Ovary (tissue), 9 donors: ENCODE data around the gene CD40. TPM values are rescaled to one million over a fixed set of nuclear protein-coding genes. Genes with fewer than 3 reads are reported as not detected.
"Not testable (repeated sequence)": the region's sequence is repeated elsewhere in the genome, so short reads cannot be mapped to it uniquely, and the experiment has no call there.

Source experiments
- DNase-seq, 5 donors: peaks; one replicate each; pipeline ENCODE4 v3.0.0-alpha.2; 2019 to 2020
- H3K27ac ChIP-seq, 2 donors: fragments of 200-600 bp; one replicate each; pipeline versions ENCODE4 v1.5.1 to v1.8.0; 2019 to 2022
- H3K27me3 ChIP-seq: fragments of 200-600 bp; one replicate; pipeline ENCODE4 v1.8.0; 2022
- H3K36me3 ChIP-seq: fragments of 200-600 bp; sonication (generic); one replicate; pipeline ENCODE4 v1.5.1; 2019
- H3K4me1 ChIP-seq: one replicate; pipeline ENCODE4 v1.8.1; 2013; ENCODE audit warnings: mild to moderate bottlenecking, moderate library complexity; ENCODE audit not compliant: insufficient read depth
- H3K4me3 ChIP-seq: fragments of 200-600 bp; sonication (generic); one replicate; pipeline ENCODE4 v1.5.1; 2017
- H3K9me3 ChIP-seq, 2 donors: fragments of 200-600 bp in 1 of 2; sonication (generic) in 1 of 2; one replicate each; pipeline versions ENCODE4 v1.5.1 to v1.8.1; 2013 to 2019; ENCODE audit warnings: mild to moderate bottlenecking in 1 of 2, moderate library complexity in 1 of 2
- EP300 ChIP-seq: sonication (generic); formaldehyde crosslinking; IDR thresholded peaks from one replicate; pipeline ENCODE4 v1.6.1; 2017; ENCODE audit warnings: antibody characterized with exemption
- POLR2A ChIP-seq: fragments of 450-650 bp; IDR thresholded peaks from one replicate; pipeline ENCODE4 v1.6.1; 2017; ENCODE audit warnings: antibody characterized with exemption, mild to moderate bottlenecking, moderate library complexity
- WGBS, 3 donors: extraction: QIAGEN DNeasy Blood & Tissue Kit in 1 of 3; methylation state at CpG; one replicate each; pipeline versions ENCODE4 v1.1.5 to v1.1.7; 2013 to 2017; 5-methylcytosine and 5-hydroxymethylcytosine counted together
- intact Hi-C, 4 donors: fragments of 100-400 bp; cut with DNase I; formaldehyde crosslinking; loops; one replicate each; pipeline versions ENCODE4 v1.11.0 to v1.15.1; 2022 to 2023
- polyA plus RNA-seq, 2 donors: library from polyadenylated mRNA; stranded (reverse); fragments of 200-250 nt in 1 of 2; fragments of 350-450 nt in 1 of 2; fragmentation: Illumina TruSeq in 1 of 2; extraction: RNeasy Lipid Tissue Mini Kit (QIAGEN cat#74804) in 1 of 2; gene quantifications; one replicate each; pipeline ENCODE4 v1.2.3, GENCODE V29; 2013 to 2014
- total RNA-seq, 7 donors: library from RNA; depleted of rRNA in 2 of 7; stranded (reverse); fragments of >200 nt in 2 of 7; fragmentation: NEBNext Ultra II Directional in 3 of 7; extraction: Animal tissue kit (Norgen Biotek cat#: 25700) in 3 of 7; gene quantifications; one replicate each; pipeline versions ENCODE4 v1.1.0 to v1.2.4, GENCODE V29; 2016 to 2023
- TF ChIP-seq, protein P1 (sequence below), 3 donors: fragments of 450-650 bp in 2 of 3; fragments of 200-600 bp in 1 of 3; IDR thresholded peaks; one replicate each; pipeline versions ENCODE4 v1.5.1 to v1.8.0; 2016 to 2022; ENCODE audit warnings: antibody characterized with exemption in 3 of 3, mild to moderate bottlenecking in 1 of 3
- donor health status: DM: no; HTN: no; CAD: no; lungs with moderate emphysema.
- donor health status: DM: no; HTN: no; CAD: no.
- donor health status: Bipolar disorder and iron deficiency.
- donor health status: DM: yes; HTN: yes; CAD: no.
- donor health status: DM: no; HTN: no; CAD: no.
- donor health status: DM: yes; HTN: yes; CAD: no.

The CD40 gene
- total and polyA plus RNA-seq, 9 donors, result 14.4 to 35.7 (median 21.6) TPM

DNA sequence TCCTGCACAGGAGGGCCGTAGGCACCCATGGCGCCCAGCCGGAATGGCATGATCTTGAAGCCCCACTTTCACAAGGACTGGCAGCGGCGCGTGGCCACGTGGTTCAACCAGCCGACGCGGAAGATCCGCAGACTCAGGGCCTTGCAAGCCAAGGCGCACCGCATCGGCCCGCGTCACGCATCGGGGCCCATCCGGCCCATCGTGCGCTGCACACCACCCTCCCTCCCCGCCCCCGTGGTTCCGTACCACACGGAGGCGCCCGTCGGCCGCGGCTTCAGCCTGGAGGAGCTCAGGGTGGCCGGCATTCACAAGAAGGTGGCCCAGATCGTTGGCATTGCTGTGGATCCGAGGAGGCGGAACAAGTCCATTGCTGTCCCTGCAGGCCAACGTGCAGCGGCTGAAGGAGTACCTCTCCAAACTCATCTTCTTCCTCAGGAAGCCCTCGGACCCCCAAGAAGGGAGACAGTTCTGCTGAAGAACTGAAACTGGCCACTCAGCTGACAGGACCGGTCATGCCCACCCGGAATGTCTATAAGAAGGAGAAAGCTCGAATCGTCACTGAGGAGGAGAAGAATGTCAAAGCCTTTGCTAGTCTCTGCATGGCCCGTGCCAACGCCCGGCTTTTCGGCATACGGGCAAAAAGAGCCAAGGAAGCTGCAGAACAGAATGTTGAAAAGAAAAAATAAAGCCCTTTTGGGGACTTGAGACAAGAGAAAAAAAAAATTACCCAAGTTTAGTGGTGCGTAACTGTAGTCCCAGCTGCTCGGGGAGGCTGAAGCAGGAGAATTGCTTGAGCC, 18.4 kb upstream of the CD40 start:
- peaks cover 0 to 3% of the 10 kb centered on the region in 2 donors for H3K9me3 ChIP-seq
- intact Hi-C loops, result loop anchor here in 1 of 4 donors (10.0 kb wide), 1 partner anchor 115 kb away; no protein-coding TSS in a partner anchor
- TF ChIP-seq EP300, result no peak
- TF ChIP-seq POLR2A, result no peak
- TF ChIP-seq, protein P1, sequence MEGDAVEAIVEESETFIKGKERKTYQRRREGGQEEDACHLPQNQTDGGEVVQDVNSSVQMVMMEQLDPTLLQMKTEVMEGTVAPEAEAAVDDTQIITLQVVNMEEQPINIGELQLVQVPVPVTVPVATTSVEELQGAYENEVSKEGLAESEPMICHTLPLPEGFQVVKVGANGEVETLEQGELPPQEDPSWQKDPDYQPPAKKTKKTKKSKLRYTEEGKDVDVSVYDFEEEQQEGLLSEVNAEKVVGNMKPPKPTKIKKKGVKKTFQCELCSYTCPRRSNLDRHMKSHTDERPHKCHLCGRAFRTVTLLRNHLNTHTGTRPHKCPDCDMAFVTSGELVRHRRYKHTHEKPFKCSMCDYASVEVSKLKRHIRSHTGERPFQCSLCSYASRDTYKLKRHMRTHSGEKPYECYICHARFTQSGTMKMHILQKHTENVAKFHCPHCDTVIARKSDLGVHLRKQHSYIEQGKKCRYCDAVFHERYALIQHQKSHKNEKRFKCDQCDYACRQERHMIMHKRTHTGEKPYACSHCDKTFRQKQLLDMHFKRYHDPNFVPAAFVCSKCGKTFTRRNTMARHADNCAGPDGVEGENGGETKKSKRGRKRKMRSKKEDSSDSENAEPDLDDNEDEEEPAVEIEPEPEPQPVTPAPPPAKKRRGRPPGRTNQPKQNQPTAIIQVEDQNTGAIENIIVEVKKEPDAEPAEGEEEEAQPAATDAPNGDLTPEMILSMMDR (IDR thresholded peaks at IDR 0.05), result no peak
- no peak overlapping the region for H3K4me3 ChIP-seq
- H3K4me1 ChIP-seq, result no peaks in the 10 kb centered on the region
- H3K27ac ChIP-seq, result no peak overlapping the region
- no peaks in the 10 kb centered on the region for H3K36me3 ChIP-seq
- H3K27me3 ChIP-seq, result no peaks in the 10 kb centered on the region
- DNase-seq, result no peak
- 27 to 46% (median 41%) methylated on average over 31 to 48 of the region's 48 CpGs for WGBS, 3 donors

DNA sequence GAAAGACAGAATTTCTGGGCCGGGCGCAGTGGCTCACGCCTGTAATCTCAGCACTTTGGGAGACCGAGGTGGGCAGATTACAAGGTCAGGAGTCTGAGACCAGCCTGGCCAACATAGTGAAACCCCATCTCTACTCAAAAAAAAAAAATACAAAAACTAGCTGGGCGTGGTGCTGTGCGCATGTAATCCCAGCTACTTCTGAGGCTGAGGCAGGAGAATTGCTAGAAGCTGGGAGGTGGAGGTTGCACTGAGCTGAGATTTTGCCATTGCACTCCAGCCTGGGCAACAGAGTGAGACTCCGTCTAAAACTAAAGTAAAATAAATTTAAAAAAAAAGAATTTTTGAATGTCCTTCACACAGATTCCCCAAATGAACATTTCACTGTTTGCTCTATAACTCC, 17.7 kb upstream of the CD40 start:
- intact Hi-C loops, result not testable (repeated sequence)

DNA sequence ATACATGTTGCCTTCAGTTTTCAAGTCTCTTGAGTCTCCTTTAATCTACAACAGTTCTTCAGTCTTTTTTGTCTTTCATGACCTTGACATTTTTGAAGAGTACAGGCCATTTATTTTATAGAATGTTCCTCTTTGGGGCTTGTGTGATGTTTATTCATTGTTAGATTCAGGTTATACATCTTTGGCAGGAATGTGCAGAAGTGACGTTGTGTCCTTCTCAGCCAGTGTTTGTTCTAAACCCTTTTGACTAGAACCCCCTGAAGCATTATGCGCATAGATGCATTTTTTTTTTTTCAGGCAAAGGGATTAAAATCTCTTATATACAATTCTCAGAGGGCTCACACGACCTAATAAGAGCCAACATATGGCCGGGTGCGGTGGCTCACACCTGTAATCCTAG, 17.1 kb upstream of the CD40 start:
- Histone ChIP-seq H3K4me3 (no peak overlapping the region), H3K9me3 (peaks cover 0 to 3% of the 10 kb centered on the region in 2 donors), H3K27me3 (no peaks in the 10 kb centered on the region), H3K4me1 (no peaks in the 10 kb centered on the region), H3K27ac (no peak overlapping the region), H3K36me3 (no peaks in the 10 kb centered on the region)
- intact Hi-C loops, result no loop called here
- DNase-seq, result no peak
- TF ChIP-seq, protein P1 (IDR thresholded peaks at IDR 0.05), result no peak
- TF ChIP-seq POLR2A (no peak), EP300 (no peak)
- 57 to 78% (median 72%) methylated on average over 5 of the region's 5 CpGs for WGBS, 3 donors

More for the DNA sequence above, 17.7 kb upstream of the CD40 start:
- WGBS, 3 donors, result 70 to 82% (median 75%) methylated on average over 7 of the region's 7 CpGs
- not testable (repeated sequence) for DNase-seq, H3K36me3 ChIP-seq, H3K27me3 ChIP-seq, H3K4me1 ChIP-seq, H3K4me3 ChIP-seq, H3K27ac ChIP-seq, H3K9me3 ChIP-seq

DNA sequence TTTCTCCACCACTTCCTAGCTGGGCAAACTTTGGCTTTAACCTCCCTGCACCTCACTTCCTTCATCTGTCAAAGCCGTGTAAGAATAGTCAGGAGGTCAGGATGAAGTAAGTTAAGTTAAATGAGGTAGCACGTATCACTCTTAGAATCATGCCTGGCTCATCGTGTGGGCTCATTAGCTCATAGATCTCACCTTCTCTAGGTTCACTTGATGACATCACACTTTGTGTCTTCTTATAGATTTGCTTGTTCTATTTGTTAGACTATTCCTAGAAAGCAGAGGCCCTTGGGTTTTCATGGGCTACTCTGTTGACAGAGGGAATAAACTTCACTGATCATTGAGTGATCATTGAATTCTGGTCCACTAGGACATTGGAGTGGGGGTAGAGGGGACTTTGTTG, 16.2 kb upstream of the CD40 start:
- no peak overlapping the region for H3K27ac ChIP-seq
- intact Hi-C loops, result no loop called here
- no peaks in the 10 kb centered on the region for H3K36me3 ChIP-seq
- no peak overlapping the region for H3K4me3 ChIP-seq
- WGBS, 3 donors, result 76 to 84% (median 82%) methylated on average over 3 of the region's 3 CpGs
- no peaks in the 10 kb centered on the region for H3K4me1 ChIP-seq
- TF ChIP-seq EP300 (no peak), POLR2A (no peak)
- TF ChIP-seq, protein P1 (IDR thresholded peaks at IDR 0.05), result no peak
- peaks cover 0 to 3% of the 10 kb centered on the region in 2 donors for H3K9me3 ChIP-seq
- H3K27me3 ChIP-seq, result no peaks in the 10 kb centered on the region
- DNase-seq, result no peak

DNA sequence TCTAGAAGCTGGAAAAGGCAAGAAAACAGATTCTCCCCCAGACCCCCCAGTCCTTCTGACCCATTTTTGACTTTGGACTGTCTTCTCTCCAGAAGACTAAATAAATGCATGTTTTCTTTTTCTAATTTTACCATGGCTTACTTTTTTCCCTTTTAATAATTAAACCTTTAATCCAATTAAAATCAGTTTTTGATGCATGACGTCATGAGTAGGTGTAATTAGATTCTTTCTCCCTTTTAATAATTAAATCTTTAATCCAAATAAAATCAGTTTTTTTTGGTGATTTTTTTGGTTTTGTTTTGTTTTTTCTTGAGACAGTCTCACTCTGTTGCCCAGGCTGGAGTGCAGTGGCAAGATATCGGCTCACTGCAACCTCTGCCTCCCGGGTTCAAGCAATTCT, 15.2 kb upstream of the CD40 start:
- no peaks in the 10 kb centered on the region for H3K27me3 ChIP-seq
- TF ChIP-seq EP300 (no peak), POLR2A (no peak)
- TF ChIP-seq, protein P1 (IDR thresholded peaks at IDR 0.05), result no peak
- H3K9me3 ChIP-seq, result peaks cover 0 to 3% of the 10 kb centered on the region in 2 donors
- H3K36me3 ChIP-seq, result no peaks in the 10 kb centered on the region
- no peak overlapping the region for H3K4me3 ChIP-seq
- no peaks in the 10 kb centered on the region for H3K4me1 ChIP-seq
- DNase-seq, result no peak
- H3K27ac ChIP-seq, result no peak overlapping the region
- intact Hi-C loops, result no loop called here
- WGBS, 3 donors, result 84 to 89% (median 84%) methylated on average over 3 of the region's 3 CpGs
